Colonic mucosa (tissue), 4 donors: Measurements from ENCODE around the gene SIRT7. TPM values are rescaled to one million over a fixed set of nuclear protein-coding genes. Genes with fewer than 3 reads are reported as not detected.

Experiments
- DNase-seq: peaks from one replicate; pipeline ENCODE4 v3.0.0-alpha.2; 2020
- H3K27ac ChIP-seq: fragments of 200-600 bp; one replicate; pipeline ENCODE4 v1.8.0; 2021
- H3K27me3 ChIP-seq: fragments of 200-600 bp; one replicate; pipeline ENCODE4 v1.8.0; 2021
- H3K36me3 ChIP-seq: fragments of 200-600 bp; one replicate; pipeline ENCODE4 v1.8.0; 2021
- H3K4me1 ChIP-seq: fragments of 200-600 bp; one replicate; pipeline ENCODE4 v1.8.0; 2021; ENCODE audit warnings: mild to moderate bottlenecking
- H3K4me3 ChIP-seq: fragments of 200-600 bp; one replicate; pipeline ENCODE4 v1.8.0; 2021
- H3K9ac ChIP-seq, 2 donors: one replicate each; pipeline ENCODE4 v1.7.0; 2013; ENCODE audit warnings: control low read depth in 2 of 2, low read depth in 2 of 2, low read length in 2 of 2
- H3K9me3 ChIP-seq: fragments of 200-600 bp; one replicate; pipeline ENCODE4 v1.8.0; 2021
- CTCF ChIP-seq: fragments of 200-600 bp; IDR thresholded peaks from one replicate; pipeline ENCODE4 v1.8.0; 2022; ENCODE audit warnings: antibody characterized with exemption, mild to moderate bottlenecking
- intact Hi-C: fragments of 100-400 bp; cut with DNase I; formaldehyde crosslinking; loops from one replicate; pipeline ENCODE4 v1.14.1; 2022
- total RNA-seq, 2 donors: library from RNA; stranded (reverse); fragmentation: NEBNext Ultra II Directional in 1 of 2; extraction: Animal tissue kit (Norgen Biotek cat#: 25700) in 1 of 2; gene quantifications; one replicate each; pipeline ENCODE4 v1.2.1, GENCODE V29; 2021
- donor health status: healthy.
- donor health status: DM: no; HTN: no; CAD: no.
- donor health status: DM: no; HTN: no; CAD: no.

The SIRT7 gene
- total RNA-seq, 2 donors from 2014 or later: 43.3 to 81.9 TPM

- Histone ChIP-seq H3K36me3 (no peaks in the 10 kb centered on the region), H3K9me3 (no peaks in the 10 kb centered on the region), H3K27me3 (peaks cover 4% of the 10 kb centered on the region), H3K4me1 (no peaks in the 10 kb centered on the region), H3K9ac (peak within 1 kb of the TSS in 1 of 2 donors; percentile 3), H3K4me3 (peak within 1 kb of the TSS; percentile 28), H3K27ac (no peak within 1 kb of the TSS)
- intact Hi-C loops: no loop called here
- no peak for TF ChIP-seq CTCF
- DNase-seq: no peak
Observed at GRCh38 chr17:81902023-81902652, 15.8 kb downstream of the SIRT7 start, which contains the start of gene NPB. NPB (plus strand) TSS chr17:81902238; CDS start chr17:81902278, 40 bp downstream.

GRCh38 chr17:81901167-81902022 is 16.6 kb downstream of the SIRT7 start:
- H3K4me3 ChIP-seq: peak overlapping the region; percentile 28
- TF ChIP-seq CTCF: no peak
- no peak overlapping the region for H3K27ac ChIP-seq
- no peaks in the 10 kb centered on the region for H3K36me3 ChIP-seq
- no peak for DNase-seq
- H3K4me1 ChIP-seq: no peaks in the 10 kb centered on the region
- intact Hi-C loops: no loop called here
- peaks cover 4% of the 10 kb centered on the region for H3K27me3 ChIP-seq
- no peaks in the 10 kb centered on the region for H3K9me3 ChIP-seq
- H3K9ac ChIP-seq: no peak overlapping the region

- intact Hi-C loops: no loop called here
Observed at GRCh38 chr17:81900181-81900820, 17.7 kb downstream of the SIRT7 start.

GRCh38 chr17:81899514-81900166 is 18.3 kb downstream of the SIRT7 start:
- Histone ChIP-seq H3K27me3 (peaks cover 4% of the 10 kb centered on the region), H3K36me3 (no peaks in the 10 kb centered on the region), H3K9ac (no peak overlapping the region), H3K4me1 (no peaks in the 10 kb centered on the region), H3K4me3 (no peak overlapping the region), H3K9me3 (no peaks in the 10 kb centered on the region), H3K27ac (no peak overlapping the region)
- TF ChIP-seq CTCF: no peak
- no peak for DNase-seq
- intact Hi-C loops: no loop called here

More at GRCh38 chr17:81900181-81900820, 17.7 kb downstream of the SIRT7 start:
- Histone ChIP-seq H3K9me3 (no peaks in the 10 kb centered on the region), H3K36me3 (no peaks in the 10 kb centered on the region), H3K27ac (no peak overlapping the region), H3K4me1 (no peaks in the 10 kb centered on the region), H3K9ac (no peak overlapping the region), H3K4me3 (no peak overlapping the region), H3K27me3 (peaks cover 4% of the 10 kb centered on the region)
- no peak for DNase-seq
- no peak for TF ChIP-seq CTCF

GRCh38 chr17:81898885-81899284 is 19.1 kb downstream of the SIRT7 start:
- no peaks in the 10 kb centered on the region for H3K36me3 ChIP-seq
- no peak overlapping the region for H3K9ac ChIP-seq
- H3K27me3 ChIP-seq: peaks cover 4% of the 10 kb centered on the region
- H3K27ac ChIP-seq: no peak overlapping the region
- H3K4me1 ChIP-seq: no peaks in the 10 kb centered on the region
- no peak overlapping the region for H3K4me3 ChIP-seq
- TF ChIP-seq CTCF: no peak
- intact Hi-C loops: no loop called here
- H3K9me3 ChIP-seq: no peaks in the 10 kb centered on the region
- no peak for DNase-seq
